OCI-LY7 (cell line): ENCODE results near the gene E2F2. TPM values are rescaled to one million over a fixed set of nuclear protein-coding genes. Genes with fewer than 3 reads are reported as not detected.

Experiments
- BruUV-seq: library from RNA; stranded (reverse); fragments of 400-500 nt; replicated peaks from 2 replicates; lab custom pipeline; 2021; lab: Mats Ljungman, UMichigan
- CTCF ChIA-PET: fragments of 300-600 bp; sonication (Branson Sonifier 250); formaldehyde crosslinking; loops from one replicate; lab custom pipeline; 2022; ENCODE audit warnings: antibody characterized with exemption; ENCODE audit not compliant: unreplicated experiment; lab: Charles Lee
- POLR2A ChIA-PET: fragments of 300-600 bp; sonication (Branson Sonifier 250); formaldehyde crosslinking; loops from one replicate; lab custom pipeline; 2022; ENCODE audit warnings: antibody characterized with exemption; lab: Charles Lee
- DNase-seq: peaks from one replicate; pipeline ENCODE4 v3.0.0-alpha.2; 2015; ENCODE audit warnings: low spot score
- H2AFZ ChIP-seq: fragments of 200-600 bp; sonication (generic), shearing (Covaris generic); 2 replicates; pipeline ENCODE4 v1.6.1; 2014; ENCODE audit warnings: mild to moderate bottlenecking, antibody characterized with exemption, low read length, moderate library complexity
- H3K27ac ChIP-seq: fragments of 200-600 bp; sonication (generic); 2 replicates; pipeline ENCODE4 v1.5.1; 2014; ENCODE audit warnings: mixed run types, low read depth, mild to moderate bottlenecking, moderate library complexity, low read length, inconsistent platforms; ENCODE audit not compliant: poor library complexity, severe bottlenecking
- H3K36me3 ChIP-seq: fragments of 200-600 bp; sonication (generic); 2 replicates; pipeline ENCODE4 v1.6.1; 2014; ENCODE audit warnings: mild to moderate bottlenecking, antibody characterized with exemption, low read length, moderate library complexity, mixed read lengths; ENCODE audit not compliant: insufficient read depth
- H3K4me1 ChIP-seq: fragments of 200-600 bp; sonication (generic); 2 replicates; pipeline ENCODE4 v1.5.1; 2014; ENCODE audit warnings: mild to moderate bottlenecking, low read length; ENCODE audit not compliant: insufficient read depth, poor library complexity, severe bottlenecking
- H3K4me2 ChIP-seq: fragments of 200-600 bp; sonication (generic); 2 replicates; pipeline ENCODE4 v1.6.1; 2014; ENCODE audit warnings: mild to moderate bottlenecking, low read length
- H3K4me3 ChIP-seq: fragments of 200-600 bp; sonication (generic); 2 replicates; pipeline ENCODE4 v1.5.1; 2014; ENCODE audit warnings: mild to moderate bottlenecking, low read depth, low read length; ENCODE audit not compliant: poor library complexity, severe bottlenecking
- H3K79me2 ChIP-seq: fragments of 200-600 bp; sonication (generic); 2 replicates; pipeline ENCODE4 v1.6.1; 2016; ENCODE audit warnings: low read depth, mild to moderate bottlenecking, low read length, moderate library complexity, mixed read lengths; ENCODE audit not compliant: insufficient read depth
- H3K9me2 ChIP-seq: fragments of 200-600 bp; sonication (generic); 2 replicates; pipeline ENCODE4 v1.6.1; 2016; ENCODE audit warnings: mild to moderate bottlenecking, low read length, mixed read lengths; ENCODE audit not compliant: insufficient read depth
- H3K9me3 ChIP-seq: fragments of 200-600 bp; sonication (generic); 2 replicates; pipeline ENCODE4 v1.6.1; 2014; ENCODE audit warnings: mild to moderate bottlenecking, mixed run types, low read length, mixed read lengths
- H4K20me1 ChIP-seq: fragments of 200-600 bp; sonication (generic); 2 replicates; pipeline ENCODE4 v1.6.1; 2014; ENCODE audit warnings: mild to moderate bottlenecking, antibody characterized with exemption, low read length, moderate library complexity, mixed read lengths; ENCODE audit not compliant: insufficient read depth
- CTCF ChIP-seq: fragments of 200-600 bp; sonication (generic); conservative IDR thresholded peaks from 2 replicates; pipeline ENCODE4 v1.5.1; 2014; ENCODE audit warnings: mild to moderate bottlenecking, antibody characterized with exemption, low read length, moderate library complexity, mixed read lengths
- EZH2phosphoT487 ChIP-seq: fragments of 200-600 bp; sonication (generic); IDR thresholded peaks from 2 replicates; pipeline ENCODE4 v1.6.1; 2018; ENCODE audit warnings: low read depth, borderline replicate concordance, mild to moderate bottlenecking, mixed run types, antibody characterized with exemption, low read length, moderate library complexity, mixed read lengths
- intact Hi-C: fragments of 100-400 bp; cut with micrococcal nuclease; formaldehyde crosslinking; loops from one replicate; pipeline ENCODE4 v1.10.0; 2022; ENCODE audit not compliant: unreplicated experiment
- total RNA-seq, 2 experiments: library from RNA; depleted of rRNA in 1 of 2; stranded (reverse); fragments of >200 nt in 1 of 2; shearing (Covaris generic) in 1 of 2; gene quantifications; 2 replicates each; pipeline ENCODE4 v1.2.3, GENCODE V29; 2014 to 2022

E2F2 gene
- total RNA-seq, 2 experiments from 2014 or later: 203 to 212 TPM

- no peak for DNase-seq
- no peak overlapping the region for H3K27ac ChIP-seq
- intact Hi-C loops: no loop called here
- no peak overlapping the region for H2AFZ ChIP-seq
- H3K4me2 ChIP-seq: no peak overlapping the region
- ChIA-PET POLR2A (interaction anchor here (0.6 kb wide), 1 partner anchor 15 kb away, joined by 4 read pairs; no protein-coding TSS in a partner anchor), CTCF (no interaction called here)
- no peak overlapping the region for H3K4me3 ChIP-seq
- no peaks in the 10 kb centered on the region for H3K79me2 ChIP-seq
- H4K20me1 ChIP-seq: no peaks in the 10 kb centered on the region
- TF ChIP-seq CTCF (no peak), EZH2phosphoT487 (no peak)
- H3K4me1 ChIP-seq: no peaks in the 10 kb centered on the region
- no peaks in the 10 kb centered on the region for H3K9me3 ChIP-seq
- BruUV-seq: no TSS peak
- no peaks in the 10 kb centered on the region for H3K9me2 ChIP-seq
- no peaks in the 10 kb centered on the region for H3K36me3 ChIP-seq
Measured at GRCh38 chr1:23470282-23471070, 60.6 kb downstream of the E2F2 start.

- TF ChIP-seq EZH2phosphoT487: no peak
- no peak for TF ChIP-seq CTCF
- POLR2A ChIA-PET: interaction anchor here (0.5 kb wide), 1 partner anchor 125 kb away, joined by 4 read pairs; the partner anchor contains the start of gene HNRNPR
- Histone ChIP-seq H4K20me1 (no peaks in the 10 kb centered on the region), H3K4me2 (no peak overlapping the region), H3K27ac (no peak overlapping the region), H3K9me3 (no peaks in the 10 kb centered on the region), H3K36me3 (no peaks in the 10 kb centered on the region), H3K4me1 (no peaks in the 10 kb centered on the region), H2AFZ (no peak overlapping the region), H3K79me2 (no peaks in the 10 kb centered on the region), H3K4me3 (no peak overlapping the region), H3K9me2 (no peaks in the 10 kb centered on the region)
- no TSS peak for BruUV-seq
- intact Hi-C loops: no loop called here
- CTCF ChIA-PET: no interaction called here
- no peak for DNase-seq
Measured at GRCh38 chr1:23469372-23469982, 61.6 kb downstream of the E2F2 start.
